KMS-11 (cell line): ENCODE data around the gene TCHP.
"Not testable (repeated sequence)": the region's sequence is repeated elsewhere in the genome, so short reads cannot be mapped to it uniquely, and the experiment has no call there.

Source experiments
- H2AFZ ChIP-seq: fragments of 200-600 bp; sonication (generic); 2 replicates; pipeline ENCODE4 v1.6.1; 2016; ENCODE audit warnings: antibody characterized with exemption, mixed run types, low read depth
- H3K27ac ChIP-seq: fragments of 200-600 bp; sonication (generic); 2 replicates; pipeline ENCODE4 v1.6.1; 2016; ENCODE audit warnings: mild to moderate bottlenecking, mixed run types
- H3K27me3 ChIP-seq: fragments of 200-600 bp; sonication (generic); 2 replicates; pipeline ENCODE4 v1.6.1; 2017; ENCODE audit warnings: mild to moderate bottlenecking, low read depth, mixed run types, moderate library complexity; ENCODE audit not compliant: insufficient read depth
- H3K36me3 ChIP-seq: fragments of 200-600 bp; sonication (generic); 2 replicates; pipeline ENCODE4 v1.6.1; 2017; ENCODE audit warnings: mild to moderate bottlenecking, mixed run types; ENCODE audit not compliant: insufficient read depth
- H3K4me1 ChIP-seq: fragments of 200-600 bp; sonication (generic); 2 replicates; pipeline ENCODE4 v1.6.1; 2016; ENCODE audit warnings: mild to moderate bottlenecking, low read depth, mixed run types; ENCODE audit not compliant: poor library complexity, severe bottlenecking
- H3K4me2 ChIP-seq: fragments of 200-600 bp; sonication (generic); 2 replicates; pipeline ENCODE4 v1.7.0; 2016; ENCODE audit warnings: mild to moderate bottlenecking, mixed run types
- H3K4me3 ChIP-seq: fragments of 200-600 bp; sonication (generic); IDR thresholded peaks from 2 replicates; pipeline ENCODE4 v1.6.1; 2017; ENCODE audit warnings: low read depth, low read length, mixed read lengths; ENCODE audit not compliant: insufficient read depth
- H3K79me2 ChIP-seq: fragments of 200-600 bp; sonication (generic); 2 replicates; pipeline ENCODE4 v1.6.1; 2016; ENCODE audit warnings: low read depth, mixed run types; ENCODE audit not compliant: insufficient read depth
- H3K9ac ChIP-seq: fragments of 200-600 bp; sonication (generic); 2 replicates; pipeline ENCODE4 v1.6.1; 2016; ENCODE audit warnings: mild to moderate bottlenecking, mixed run types
- H4K20me1 ChIP-seq: fragments of 200-600 bp; sonication (generic); 2 replicates; pipeline ENCODE4 v1.6.1; 2016; ENCODE audit warnings: mild to moderate bottlenecking, mixed run types; ENCODE audit not compliant: insufficient read depth
- CTCF ChIP-seq: fragments of 200-600 bp; sonication (generic); conservative IDR thresholded peaks from 2 replicates; pipeline ENCODE4 v1.6.1; 2017; ENCODE audit warnings: low read depth, mild to moderate bottlenecking, antibody characterized with exemption, low read length, moderate library complexity, mixed read lengths

Gene TCHP

GRCh38 chr12:109888179-109889020 lies 11.7 kb upstream of the TCHP start:
- H4K20me1 ChIP-seq, result no peaks in the 10 kb centered on the region
- H2AFZ ChIP-seq, result no peak overlapping the region
- no peaks in the 10 kb centered on the region for H3K27me3 ChIP-seq
- H3K4me2 ChIP-seq, result no peak overlapping the region
- no peaks in the 10 kb centered on the region for H3K79me2 ChIP-seq
- H3K9ac ChIP-seq, result no peak overlapping the region
- H3K27ac ChIP-seq, result no peak overlapping the region
- no peaks in the 10 kb centered on the region for H3K36me3 ChIP-seq
- H3K4me3 ChIP-seq, result no peak overlapping the region
- H3K4me1 ChIP-seq, result peaks cover 27% of the 10 kb centered on the region
- no peak for TF ChIP-seq CTCF

- H3K27me3 ChIP-seq, result no peaks in the 10 kb centered on the region
- no peak overlapping the region for H3K4me3 ChIP-seq
- no peak for TF ChIP-seq CTCF
- H3K4me1 ChIP-seq, result peaks cover 36% of the 10 kb centered on the region
- no peak overlapping the region for H3K27ac ChIP-seq
- H3K4me2 ChIP-seq, result no peak overlapping the region; the same call in 1 of the 2 replicates
- H3K36me3 ChIP-seq, result no peaks in the 10 kb centered on the region
- H3K79me2 ChIP-seq, result no peaks in the 10 kb centered on the region
- no peak overlapping the region for H3K9ac ChIP-seq
- H2AFZ ChIP-seq, result no peak overlapping the region
- no peaks in the 10 kb centered on the region for H4K20me1 ChIP-seq
Measured at GRCh38 chr12:109890620-109891170, 9.4 kb upstream of the TCHP start.

GRCh38 chr12:109891731-109892130 lies 8.3 kb upstream of the TCHP start:
- not testable (repeated sequence) for H3K36me3 ChIP-seq, H3K4me3 ChIP-seq, H3K27me3 ChIP-seq, H4K20me1 ChIP-seq, H2AFZ ChIP-seq, H3K9ac ChIP-seq, H3K79me2 ChIP-seq
- Histone ChIP-seq H3K27ac (peak overlapping the region; percentile 57; the same call in 1 of the 2 replicates), H3K4me2 (peak overlapping the region; percentile 62), H3K4me1 (peaks cover 36% of the 10 kb centered on the region)

GRCh38 chr12:109892165-109892715 lies 7.8 kb upstream of the TCHP start:
- H3K36me3 ChIP-seq, result no peaks in the 10 kb centered on the region
- no peak for TF ChIP-seq CTCF
- H2AFZ ChIP-seq, result no peak overlapping the region
- peak overlapping the region; percentile 62 for H3K4me2 ChIP-seq
- no peak overlapping the region for H3K4me3 ChIP-seq
- H3K27ac ChIP-seq, result peak overlapping the region; percentile 57; the same call in 1 of the 2 replicates
- no peaks in the 10 kb centered on the region for H4K20me1 ChIP-seq
- H3K27me3 ChIP-seq, result no peaks in the 10 kb centered on the region
- H3K4me1 ChIP-seq, result peaks cover 36% of the 10 kb centered on the region
- no peak overlapping the region for H3K9ac ChIP-seq
- no peaks in the 10 kb centered on the region for H3K79me2 ChIP-seq
